HEK293 (cell line): Measurements from ENCODE around the gene CXCL17.

Experiments
- HOXA7 ChIP-seq: sonication (generic); formaldehyde crosslinking; IDR thresholded peaks from 2 replicates; pipeline ENCODE4 v1.8.1; 2022; ENCODE audit warnings: missing genetic modification reagents, borderline replicate concordance
- PRDM1 ChIP-seq: fragments of 450-650 bp; formaldehyde crosslinking; IDR thresholded peaks from 2 replicates; pipeline ENCODE4; 2016; ENCODE audit warnings: missing biosample characterization, missing genetic modification characterization
- ZBTB20 ChIP-seq: fragments of 450-650 bp; formaldehyde crosslinking; IDR thresholded peaks from 2 replicates; pipeline ENCODE4 v1.5.1; 2016; ENCODE audit warnings: missing biosample characterization, missing genetic modification characterization
- ZNF140 ChIP-seq: fragments of 450-650 bp; formaldehyde crosslinking; IDR thresholded peaks from 2 replicates; pipeline ENCODE4 v1.5.1; 2016; ENCODE audit warnings: missing biosample characterization, missing genetic modification characterization
- ZNF23 ChIP-seq: fragments of 450-650 bp; formaldehyde crosslinking; IDR thresholded peaks from 2 replicates; pipeline ENCODE4 v1.5.1; 2016; ENCODE audit warnings: missing biosample characterization, missing genetic modification characterization, borderline replicate concordance
- ZNF239 ChIP-seq: fragments of 450-650 bp; formaldehyde crosslinking; IDR thresholded peaks from 2 replicates; pipeline ENCODE4 v1.5.1; 2016; ENCODE audit warnings: missing biosample characterization, missing genetic modification characterization
- ZNF24 ChIP-seq: fragments of 450-650 bp; formaldehyde crosslinking; IDR thresholded peaks from 2 replicates; pipeline ENCODE4 v1.5.1; 2016; ENCODE audit warnings: missing biosample characterization, missing genetic modification characterization
- ZNF341 ChIP-seq: fragments of 450-650 bp; formaldehyde crosslinking; IDR thresholded peaks from 2 replicates; pipeline ENCODE4; 2016; ENCODE audit warnings: low read depth, missing biosample characterization, missing genetic modification characterization
- ZNF423 ChIP-seq: fragments of 450-650 bp; formaldehyde crosslinking; IDR thresholded peaks from 2 replicates; pipeline ENCODE4 v1.5.1; 2016; ENCODE audit warnings: missing biosample characterization, missing genetic modification characterization
- TF ChIP-seq, protein P1 (sequence below): fragments of 450-650 bp; formaldehyde crosslinking; IDR thresholded peaks from 2 replicates; pipeline ENCODE4 v1.5.1; 2016; ENCODE audit warnings: missing biosample characterization, missing genetic modification characterization
- TF ChIP-seq, protein P2 (sequence below): fragments of 450-650 bp; formaldehyde crosslinking; IDR thresholded peaks from 2 replicates; pipeline ENCODE4 v1.5.1; 2016; ENCODE audit warnings: missing biosample characterization, missing genetic modification characterization, borderline replicate concordance
- TF ChIP-seq, protein P3 (sequence below): fragments of 450-650 bp; formaldehyde crosslinking; IDR thresholded peaks from 2 replicates; pipeline ENCODE4 v1.5.1; 2016; ENCODE audit warnings: missing biosample characterization, missing genetic modification characterization
- TF ChIP-seq, protein P4 (sequence below): fragments of 450-650 bp; formaldehyde crosslinking; IDR thresholded peaks from 2 replicates; pipeline ENCODE4 v1.5.1; 2016; ENCODE audit warnings: missing biosample characterization, missing genetic modification characterization, borderline replicate concordance

DNA sequence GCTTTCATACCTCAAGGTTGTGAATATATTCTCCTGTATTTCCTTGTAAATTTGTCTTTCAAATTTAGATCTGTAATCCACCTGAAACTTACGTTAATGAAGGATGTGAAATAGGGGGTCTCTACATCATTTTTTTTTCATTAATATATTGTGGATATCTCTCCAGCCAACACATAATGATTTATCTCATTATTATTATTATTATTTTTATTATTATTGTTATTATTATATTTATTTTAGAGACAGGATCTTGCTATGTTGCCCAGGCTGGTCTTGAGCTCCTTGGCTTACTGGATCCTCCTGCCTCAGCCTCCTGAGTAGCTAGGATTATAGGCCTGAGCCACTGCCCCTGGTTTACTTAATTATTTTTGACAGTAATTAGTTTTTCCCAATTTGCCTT, 11.3 kb downstream of the CXCL17 start:
- TF ChIP-seq ZNF23 (tag by site-specific recombination) (no peak), ZNF423 (tag by site-specific recombination) (no peak), ZNF341 (tag by site-specific recombination) (no peak), ZBTB20 (tag by site-specific recombination) (no peak), ZNF24 (tag by site-specific recombination) (no peak), ZNF239 (tag by site-specific recombination) (no peak), HOXA7 (CRISPR knock-in tag) (no peak), PRDM1 (tag by site-specific recombination) (no peak), ZNF140 (tag by site-specific recombination) (no peak)
- TF ChIP-seq, protein P1, sequence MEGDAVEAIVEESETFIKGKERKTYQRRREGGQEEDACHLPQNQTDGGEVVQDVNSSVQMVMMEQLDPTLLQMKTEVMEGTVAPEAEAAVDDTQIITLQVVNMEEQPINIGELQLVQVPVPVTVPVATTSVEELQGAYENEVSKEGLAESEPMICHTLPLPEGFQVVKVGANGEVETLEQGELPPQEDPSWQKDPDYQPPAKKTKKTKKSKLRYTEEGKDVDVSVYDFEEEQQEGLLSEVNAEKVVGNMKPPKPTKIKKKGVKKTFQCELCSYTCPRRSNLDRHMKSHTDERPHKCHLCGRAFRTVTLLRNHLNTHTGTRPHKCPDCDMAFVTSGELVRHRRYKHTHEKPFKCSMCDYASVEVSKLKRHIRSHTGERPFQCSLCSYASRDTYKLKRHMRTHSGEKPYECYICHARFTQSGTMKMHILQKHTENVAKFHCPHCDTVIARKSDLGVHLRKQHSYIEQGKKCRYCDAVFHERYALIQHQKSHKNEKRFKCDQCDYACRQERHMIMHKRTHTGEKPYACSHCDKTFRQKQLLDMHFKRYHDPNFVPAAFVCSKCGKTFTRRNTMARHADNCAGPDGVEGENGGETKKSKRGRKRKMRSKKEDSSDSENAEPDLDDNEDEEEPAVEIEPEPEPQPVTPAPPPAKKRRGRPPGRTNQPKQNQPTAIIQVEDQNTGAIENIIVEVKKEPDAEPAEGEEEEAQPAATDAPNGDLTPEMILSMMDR (tag by site-specific recombination) = no peak
- TF ChIP-seq, protein P2, sequence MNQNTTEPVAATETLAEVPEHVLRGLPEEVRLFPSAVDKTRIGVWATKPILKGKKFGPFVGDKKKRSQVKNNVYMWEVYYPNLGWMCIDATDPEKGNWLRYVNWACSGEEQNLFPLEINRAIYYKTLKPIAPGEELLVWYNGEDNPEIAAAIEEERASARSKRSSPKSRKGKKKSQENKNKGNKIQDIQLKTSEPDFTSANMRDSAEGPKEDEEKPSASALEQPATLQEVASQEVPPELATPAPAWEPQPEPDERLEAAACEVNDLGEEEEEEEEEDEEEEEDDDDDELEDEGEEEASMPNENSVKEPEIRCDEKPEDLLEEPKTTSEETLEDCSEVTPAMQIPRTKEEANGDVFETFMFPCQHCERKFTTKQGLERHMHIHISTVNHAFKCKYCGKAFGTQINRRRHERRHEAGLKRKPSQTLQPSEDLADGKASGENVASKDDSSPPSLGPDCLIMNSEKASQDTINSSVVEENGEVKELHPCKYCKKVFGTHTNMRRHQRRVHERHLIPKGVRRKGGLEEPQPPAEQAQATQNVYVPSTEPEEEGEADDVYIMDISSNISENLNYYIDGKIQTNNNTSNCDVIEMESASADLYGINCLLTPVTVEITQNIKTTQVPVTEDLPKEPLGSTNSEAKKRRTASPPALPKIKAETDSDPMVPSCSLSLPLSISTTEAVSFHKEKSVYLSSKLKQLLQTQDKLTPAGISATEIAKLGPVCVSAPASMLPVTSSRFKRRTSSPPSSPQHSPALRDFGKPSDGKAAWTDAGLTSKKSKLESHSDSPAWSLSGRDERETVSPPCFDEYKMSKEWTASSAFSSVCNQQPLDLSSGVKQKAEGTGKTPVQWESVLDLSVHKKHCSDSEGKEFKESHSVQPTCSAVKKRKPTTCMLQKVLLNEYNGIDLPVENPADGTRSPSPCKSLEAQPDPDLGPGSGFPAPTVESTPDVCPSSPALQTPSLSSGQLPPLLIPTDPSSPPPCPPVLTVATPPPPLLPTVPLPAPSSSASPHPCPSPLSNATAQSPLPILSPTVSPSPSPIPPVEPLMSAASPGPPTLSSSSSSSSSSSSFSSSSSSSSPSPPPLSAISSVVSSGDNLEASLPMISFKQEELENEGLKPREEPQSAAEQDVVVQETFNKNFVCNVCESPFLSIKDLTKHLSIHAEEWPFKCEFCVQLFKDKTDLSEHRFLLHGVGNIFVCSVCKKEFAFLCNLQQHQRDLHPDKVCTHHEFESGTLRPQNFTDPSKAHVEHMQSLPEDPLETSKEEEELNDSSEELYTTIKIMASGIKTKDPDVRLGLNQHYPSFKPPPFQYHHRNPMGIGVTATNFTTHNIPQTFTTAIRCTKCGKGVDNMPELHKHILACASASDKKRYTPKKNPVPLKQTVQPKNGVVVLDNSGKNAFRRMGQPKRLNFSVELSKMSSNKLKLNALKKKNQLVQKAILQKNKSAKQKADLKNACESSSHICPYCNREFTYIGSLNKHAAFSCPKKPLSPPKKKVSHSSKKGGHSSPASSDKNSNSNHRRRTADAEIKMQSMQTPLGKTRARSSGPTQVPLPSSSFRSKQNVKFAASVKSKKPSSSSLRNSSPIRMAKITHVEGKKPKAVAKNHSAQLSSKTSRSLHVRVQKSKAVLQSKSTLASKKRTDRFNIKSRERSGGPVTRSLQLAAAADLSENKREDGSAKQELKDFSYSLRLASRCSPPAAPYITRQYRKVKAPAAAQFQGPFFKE (tag by site-specific recombination) = no peak
- TF ChIP-seq, protein P3, sequence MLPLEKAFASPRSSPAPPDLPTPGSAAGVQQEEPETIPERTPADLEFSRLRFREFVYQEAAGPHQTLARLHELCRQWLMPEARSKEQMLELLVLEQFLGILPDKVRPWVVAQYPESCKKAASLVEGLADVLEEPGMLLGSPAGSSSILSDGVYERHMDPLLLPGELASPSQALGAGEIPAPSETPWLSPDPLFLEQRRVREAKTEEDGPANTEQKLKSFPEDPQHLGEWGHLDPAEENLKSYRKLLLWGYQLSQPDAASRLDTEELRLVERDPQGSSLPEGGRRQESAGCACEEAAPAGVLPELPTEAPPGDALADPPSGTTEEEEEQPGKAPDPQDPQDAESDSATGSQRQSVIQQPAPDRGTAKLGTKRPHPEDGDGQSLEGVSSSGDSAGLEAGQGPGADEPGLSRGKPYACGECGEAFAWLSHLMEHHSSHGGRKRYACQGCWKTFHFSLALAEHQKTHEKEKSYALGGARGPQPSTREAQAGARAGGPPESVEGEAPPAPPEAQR (tag by site-specific recombination) = no peak
- TF ChIP-seq, protein P4, sequence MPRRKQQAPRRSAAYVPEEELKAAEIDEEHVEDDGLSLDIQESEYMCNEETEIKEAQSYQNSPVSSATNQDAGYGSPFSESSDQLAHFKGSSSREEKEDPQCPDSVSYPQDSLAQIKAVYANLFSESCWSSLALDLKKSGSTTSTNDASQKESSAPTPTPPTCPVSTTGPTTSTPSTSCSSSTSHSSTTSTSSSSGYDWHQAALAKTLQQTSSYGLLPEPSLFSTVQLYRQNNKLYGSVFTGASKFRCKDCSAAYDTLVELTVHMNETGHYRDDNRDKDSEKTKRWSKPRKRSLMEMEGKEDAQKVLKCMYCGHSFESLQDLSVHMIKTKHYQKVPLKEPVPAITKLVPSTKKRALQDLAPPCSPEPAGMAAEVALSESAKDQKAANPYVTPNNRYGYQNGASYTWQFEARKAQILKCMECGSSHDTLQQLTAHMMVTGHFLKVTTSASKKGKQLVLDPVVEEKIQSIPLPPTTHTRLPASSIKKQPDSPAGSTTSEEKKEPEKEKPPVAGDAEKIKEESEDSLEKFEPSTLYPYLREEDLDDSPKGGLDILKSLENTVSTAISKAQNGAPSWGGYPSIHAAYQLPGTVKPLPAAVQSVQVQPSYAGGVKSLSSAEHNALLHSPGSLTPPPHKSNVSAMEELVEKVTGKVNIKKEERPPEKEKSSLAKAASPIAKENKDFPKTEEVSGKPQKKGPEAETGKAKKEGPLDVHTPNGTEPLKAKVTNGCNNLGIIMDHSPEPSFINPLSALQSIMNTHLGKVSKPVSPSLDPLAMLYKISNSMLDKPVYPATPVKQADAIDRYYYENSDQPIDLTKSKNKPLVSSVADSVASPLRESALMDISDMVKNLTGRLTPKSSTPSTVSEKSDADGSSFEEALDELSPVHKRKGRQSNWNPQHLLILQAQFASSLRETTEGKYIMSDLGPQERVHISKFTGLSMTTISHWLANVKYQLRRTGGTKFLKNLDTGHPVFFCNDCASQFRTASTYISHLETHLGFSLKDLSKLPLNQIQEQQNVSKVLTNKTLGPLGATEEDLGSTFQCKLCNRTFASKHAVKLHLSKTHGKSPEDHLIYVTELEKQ (tag by site-specific recombination) = no peak
